Subcutaneous abdominal adipose tissue (tissue), 5 donors: Measurements from ENCODE around the gene PRSS22.

Source experiments
- H3K27ac ChIP-seq: one replicate; pipeline ENCODE4 v1.7.0; 2013; ENCODE audit warnings: low read depth, mild to moderate bottlenecking, inconsistent platforms, low read length, moderate library complexity
- H3K27me3 ChIP-seq, 5 donors: one replicate each; pipeline ENCODE4 v1.7.0; 2013; ENCODE audit warnings: low read length in 5 of 5, inconsistent platforms in 1 of 5; ENCODE audit not compliant: control insufficient read depth in 5 of 5, insufficient read depth in 4 of 5
- H3K36me3 ChIP-seq, 5 donors: one replicate each; pipeline ENCODE4 v1.7.0; 2013; ENCODE audit warnings: low read length in 5 of 5; ENCODE audit not compliant: control insufficient read depth in 5 of 5, insufficient read depth in 5 of 5
- H3K4me1 ChIP-seq, 5 donors: one replicate each; pipeline ENCODE4 v1.7.0; 2013; ENCODE audit warnings: low read length in 5 of 5, mild to moderate bottlenecking in 3 of 5, moderate library complexity in 1 of 5; ENCODE audit not compliant: control insufficient read depth in 5 of 5, insufficient read depth in 5 of 5
- H3K4me3 ChIP-seq, 5 donors: one replicate each; pipeline ENCODE4 v1.7.0; 2013; ENCODE audit warnings: low read length in 5 of 5, low read depth in 1 of 5
- H3K9ac ChIP-seq, 5 donors: one replicate each; pipeline ENCODE4 v1.7.0; 2013; ENCODE audit warnings: low read length in 5 of 5, mild to moderate bottlenecking in 4 of 5, moderate library complexity in 3 of 5
- H3K9me3 ChIP-seq, 5 donors: one replicate each; pipeline ENCODE4 v1.7.0; 2013; ENCODE audit warnings: low read length in 5 of 5; ENCODE audit not compliant: control insufficient read depth in 5 of 5
- donor health status: healthy.
- donor health status: healthy.
- donor health status: healthy.
- donor health status: healthy.
- donor health status: healthy.

The PRSS22 gene

GRCh38 chr16:2852731-2853507 is 5.1 kb downstream of the PRSS22 start:
- Histone ChIP-seq H3K36me3 (no peaks in the 10 kb centered on the region), H3K4me3 (no peak overlapping the region), H3K9me3 (peaks cover 2 to 14% (median 12%) of the 10 kb centered on the region in 5 donors), H3K27me3 (peaks cover 21 to 53% (median 35%) of the 10 kb centered on the region in 5 donors), H3K27ac (no peak overlapping the region), H3K9ac (no peak overlapping the region), H3K4me1 (peaks cover 0 to 7% (median 3%) of the 10 kb centered on the region in 5 donors)

- H3K9ac ChIP-seq: no peak overlapping the region
- H3K4me1 ChIP-seq: no peaks in the 10 kb centered on the region
- peaks cover 14 to 45% (median 27%) of the 10 kb centered on the region in 5 donors for H3K27me3 ChIP-seq
- H3K36me3 ChIP-seq: no peaks in the 10 kb centered on the region
- no peak overlapping the region for H3K27ac ChIP-seq
- peaks cover 2 to 14% (median 12%) of the 10 kb centered on the region in 5 donors for H3K9me3 ChIP-seq
- H3K4me3 ChIP-seq: no peak overlapping the region
These were observed 5.8 kb downstream of the PRSS22 start for GRCh38 chr16:2852003-2852730.

GRCh38 chr16:2848933-2849725 is 8.8 kb downstream of the PRSS22 start:
- Histone ChIP-seq H3K27me3 (peaks cover 14 to 36% (median 26%) of the 10 kb centered on the region in 5 donors), H3K36me3 (no peaks in the 10 kb centered on the region), H3K4me1 (no peaks in the 10 kb centered on the region), H3K9me3 (peaks cover 0 to 7% (median 5%) of the 10 kb centered on the region in 5 donors), H3K9ac (no peak overlapping the region), H3K4me3 (no peak overlapping the region), H3K27ac (no peak overlapping the region)

- no peak overlapping the region for H3K9ac ChIP-seq
- H3K9me3 ChIP-seq: no peaks in the 10 kb centered on the region
- peaks cover 6 to 25% (median 16%) of the 10 kb centered on the region in 5 donors for H3K27me3 ChIP-seq
- H3K4me3 ChIP-seq: no peak overlapping the region
- H3K4me1 ChIP-seq: peaks cover 0 to 11% (median 10%) of the 10 kb centered on the region in 5 donors
- H3K36me3 ChIP-seq: no peaks in the 10 kb centered on the region
- no peak overlapping the region for H3K27ac ChIP-seq
These were observed 11.3 kb downstream of the PRSS22 start for GRCh38 chr16:2846511-2847310.

GRCh38 chr16:2845116-2845515 is 12.9 kb downstream of the PRSS22 start:
- peaks cover 4 to 20% (median 12%) of the 10 kb centered on the region in 5 donors for H3K27me3 ChIP-seq
- H3K4me3 ChIP-seq: no peak overlapping the region

GRCh38 chr16:2843526-2843925 is 14.4 kb downstream of the PRSS22 start:
- H3K4me1 ChIP-seq: peaks cover 0 to 18% (median 12%) of the 10 kb centered on the region in 5 donors
- no peaks in the 10 kb centered on the region for H3K9me3 ChIP-seq
- H3K4me3 ChIP-seq: no peak overlapping the region
- no peaks in the 10 kb centered on the region for H3K36me3 ChIP-seq
- H3K27ac ChIP-seq: no peak overlapping the region
- H3K27me3 ChIP-seq: peaks cover 0 to 22% (median 4%) of the 10 kb centered on the region in 5 donors
- no peak overlapping the region for H3K9ac ChIP-seq

More at GRCh38 chr16:2845116-2845515, 12.9 kb downstream of the PRSS22 start:
- H3K27ac ChIP-seq: no peak overlapping the region
- peaks cover 0 to 16% (median 12%) of the 10 kb centered on the region in 5 donors for H3K4me1 ChIP-seq
- no peaks in the 10 kb centered on the region for H3K36me3 ChIP-seq
- H3K9me3 ChIP-seq: no peaks in the 10 kb centered on the region
- H3K9ac ChIP-seq: no peak overlapping the region

- Histone ChIP-seq H3K9ac (peak overlapping the region in 1 of 5 donors; percentile 1), H3K4me3 (peak overlapping the region; percentile 45 to 63 (median 49)), H3K9me3 (no peaks in the 10 kb centered on the region)
These were observed 15.5 kb downstream of the PRSS22 start for GRCh38 chr16:2842340-2843000.

GRCh38 chr16:2841606-2842339 is 16.2 kb downstream of the PRSS22 start:
- Histone ChIP-seq H3K9ac (peak overlapping the region in 1 of 5 donors; percentile 1), H3K4me3 (peak overlapping the region; percentile 43 to 63 (median 46))

More at GRCh38 chr16:2842340-2843000, 15.5 kb downstream of the PRSS22 start:
- peaks cover 0 to 27% (median 9%) of the 10 kb centered on the region in 5 donors for H3K27me3 ChIP-seq
- no peak overlapping the region for H3K27ac ChIP-seq
- H3K36me3 ChIP-seq: no peaks in the 10 kb centered on the region
- H3K4me1 ChIP-seq: peaks cover 0 to 18% (median 12%) of the 10 kb centered on the region in 5 donors

More at GRCh38 chr16:2841606-2842339, 16.2 kb downstream of the PRSS22 start:
- Histone ChIP-seq H3K4me1 (peaks cover 0 to 18% (median 12%) of the 10 kb centered on the region in 5 donors), H3K27me3 (peaks cover 5 to 25% (median 14%) of the 10 kb centered on the region in 5 donors), H3K27ac (no peak overlapping the region), H3K36me3 (no peaks in the 10 kb centered on the region), H3K9me3 (no peaks in the 10 kb centered on the region)
